GM12801 (cell line): ENCODE results near the gene ECE1.

ENCODE experiments used
- TF ChIP-seq, protein P1 (sequence below): IDR thresholded peaks from one replicate; pipeline ENCODE4 v1.5.1; 2011; ENCODE audit warnings: control low read depth; ENCODE audit not compliant: insufficient read length; ENCODE audit errors: extremely low read depth

Gene ECE1

DNA sequence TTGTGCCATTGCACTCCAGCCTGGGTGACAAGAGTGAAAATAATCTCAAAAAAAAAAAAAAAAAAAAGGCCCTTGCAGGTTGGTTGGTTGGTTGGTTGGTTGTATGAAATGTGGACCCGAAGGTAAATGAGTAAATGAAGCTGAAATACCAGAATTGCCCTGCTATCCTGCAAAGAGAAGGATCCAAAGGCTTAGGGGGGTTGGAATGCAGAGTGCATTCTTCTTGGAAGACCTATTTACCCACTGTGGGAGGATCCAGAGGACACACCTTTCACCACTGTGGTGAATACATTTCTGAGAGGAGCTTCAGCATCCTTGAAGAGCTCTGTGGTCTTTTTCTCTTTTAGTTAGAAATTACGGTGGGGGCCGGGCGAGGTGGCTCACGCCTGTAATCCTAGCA lies 84.8 kb downstream of the ECE1 start:
- TF ChIP-seq, protein P1, sequence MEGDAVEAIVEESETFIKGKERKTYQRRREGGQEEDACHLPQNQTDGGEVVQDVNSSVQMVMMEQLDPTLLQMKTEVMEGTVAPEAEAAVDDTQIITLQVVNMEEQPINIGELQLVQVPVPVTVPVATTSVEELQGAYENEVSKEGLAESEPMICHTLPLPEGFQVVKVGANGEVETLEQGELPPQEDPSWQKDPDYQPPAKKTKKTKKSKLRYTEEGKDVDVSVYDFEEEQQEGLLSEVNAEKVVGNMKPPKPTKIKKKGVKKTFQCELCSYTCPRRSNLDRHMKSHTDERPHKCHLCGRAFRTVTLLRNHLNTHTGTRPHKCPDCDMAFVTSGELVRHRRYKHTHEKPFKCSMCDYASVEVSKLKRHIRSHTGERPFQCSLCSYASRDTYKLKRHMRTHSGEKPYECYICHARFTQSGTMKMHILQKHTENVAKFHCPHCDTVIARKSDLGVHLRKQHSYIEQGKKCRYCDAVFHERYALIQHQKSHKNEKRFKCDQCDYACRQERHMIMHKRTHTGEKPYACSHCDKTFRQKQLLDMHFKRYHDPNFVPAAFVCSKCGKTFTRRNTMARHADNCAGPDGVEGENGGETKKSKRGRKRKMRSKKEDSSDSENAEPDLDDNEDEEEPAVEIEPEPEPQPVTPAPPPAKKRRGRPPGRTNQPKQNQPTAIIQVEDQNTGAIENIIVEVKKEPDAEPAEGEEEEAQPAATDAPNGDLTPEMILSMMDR = no peak

DNA sequence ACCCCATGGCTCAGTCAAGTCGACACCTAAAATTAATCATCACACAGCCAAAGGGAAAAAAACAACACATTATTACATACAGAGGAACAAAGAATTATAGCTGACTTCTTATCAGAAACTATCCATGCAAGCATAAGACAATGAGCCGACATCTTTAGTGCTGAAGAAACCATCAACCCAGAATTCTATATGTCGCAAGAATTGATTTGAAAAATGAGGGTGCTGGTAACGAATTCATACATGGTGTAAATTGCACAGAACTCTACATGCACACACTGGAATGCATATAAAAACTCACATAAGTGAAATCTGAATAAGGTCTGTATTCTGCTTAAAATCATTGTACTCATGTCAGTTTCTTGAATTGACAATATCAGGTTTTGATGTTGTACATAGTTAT lies 88.6 kb downstream of the ECE1 start:
- TF ChIP-seq, protein P1 = no peak

DNA sequence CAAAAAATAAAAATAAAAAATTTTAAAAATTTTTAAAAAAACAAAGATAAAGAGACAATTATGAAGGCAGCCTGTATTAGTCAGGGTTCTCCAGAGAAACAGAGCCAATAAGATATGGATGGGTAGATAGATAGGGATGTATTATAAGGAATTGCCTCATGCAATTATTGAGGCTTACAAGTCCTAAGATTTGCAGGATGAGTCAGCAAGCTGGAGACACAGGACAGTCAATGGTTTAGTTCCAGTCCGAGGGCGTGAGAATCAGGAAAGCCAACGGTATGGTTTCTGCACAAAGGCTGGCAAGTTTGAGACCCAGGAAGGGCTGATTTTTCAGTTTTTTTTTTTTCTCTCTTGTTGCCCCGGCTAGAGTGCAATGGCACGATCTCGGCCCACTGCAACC lies 89.5 kb downstream of the ECE1 start:
- TF ChIP-seq, protein P1 = no peak

DNA sequence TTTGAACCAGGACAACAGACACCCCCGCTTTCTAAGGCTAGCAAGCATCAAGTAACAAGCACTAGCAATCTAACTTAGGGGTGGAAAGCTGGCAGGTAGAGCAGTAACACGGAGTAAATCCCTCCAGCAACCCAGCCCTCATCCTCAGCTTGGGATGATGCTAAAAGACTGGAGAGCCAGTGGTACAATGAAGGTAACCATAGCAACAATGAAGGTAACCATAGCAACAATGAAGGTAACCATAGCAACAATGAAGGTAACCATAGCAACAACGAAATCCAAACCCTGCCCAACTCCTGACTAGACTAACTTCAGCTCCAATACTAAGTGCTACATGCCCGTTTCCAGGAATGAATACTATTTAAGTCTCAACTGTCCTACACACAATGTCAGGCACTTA lies 91.3 kb downstream of the ECE1 start:
- TF ChIP-seq, protein P1 = no peak

DNA sequence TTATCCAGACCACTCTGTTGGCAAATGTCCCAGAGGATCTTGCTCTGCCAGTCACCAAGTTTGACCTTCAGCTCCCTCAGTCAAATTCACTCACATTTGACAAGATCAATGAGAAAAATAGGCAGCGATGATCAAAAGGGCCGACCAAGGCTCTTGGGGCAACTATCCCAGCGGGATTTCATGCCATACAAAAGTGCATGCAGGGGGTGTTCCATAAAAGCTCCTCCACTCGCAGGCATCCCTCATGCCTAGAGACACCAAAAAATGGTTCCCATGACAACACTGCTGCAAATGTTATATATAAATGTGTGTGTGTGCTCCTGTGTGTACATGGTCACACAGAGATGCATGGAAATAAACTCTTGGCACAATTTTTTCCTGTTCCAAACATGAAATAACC lies 97.4 kb downstream of the ECE1 start:
- TF ChIP-seq, protein P1 = no peak

DNA sequence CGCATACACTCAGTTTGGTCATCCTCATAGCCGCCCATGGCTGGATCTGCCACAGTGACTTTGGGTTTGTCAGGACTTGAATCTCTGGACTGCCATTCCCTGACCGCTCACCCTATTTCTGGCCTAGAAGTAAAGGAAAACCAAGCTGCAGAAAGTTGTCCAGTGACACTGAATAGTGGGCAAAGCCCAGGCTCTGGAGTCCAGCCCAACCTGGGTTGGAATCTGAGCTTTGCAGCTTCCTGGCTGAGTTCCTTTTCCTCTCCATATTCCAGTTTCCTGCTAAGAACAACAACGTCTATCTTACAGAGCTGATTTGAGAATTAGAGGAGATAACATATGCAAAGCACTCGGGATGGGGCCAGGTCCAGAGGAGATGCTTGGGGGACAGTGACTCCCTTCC lies 98.0 kb downstream of the ECE1 start:
- TF ChIP-seq, protein P1 = no peak

DNA sequence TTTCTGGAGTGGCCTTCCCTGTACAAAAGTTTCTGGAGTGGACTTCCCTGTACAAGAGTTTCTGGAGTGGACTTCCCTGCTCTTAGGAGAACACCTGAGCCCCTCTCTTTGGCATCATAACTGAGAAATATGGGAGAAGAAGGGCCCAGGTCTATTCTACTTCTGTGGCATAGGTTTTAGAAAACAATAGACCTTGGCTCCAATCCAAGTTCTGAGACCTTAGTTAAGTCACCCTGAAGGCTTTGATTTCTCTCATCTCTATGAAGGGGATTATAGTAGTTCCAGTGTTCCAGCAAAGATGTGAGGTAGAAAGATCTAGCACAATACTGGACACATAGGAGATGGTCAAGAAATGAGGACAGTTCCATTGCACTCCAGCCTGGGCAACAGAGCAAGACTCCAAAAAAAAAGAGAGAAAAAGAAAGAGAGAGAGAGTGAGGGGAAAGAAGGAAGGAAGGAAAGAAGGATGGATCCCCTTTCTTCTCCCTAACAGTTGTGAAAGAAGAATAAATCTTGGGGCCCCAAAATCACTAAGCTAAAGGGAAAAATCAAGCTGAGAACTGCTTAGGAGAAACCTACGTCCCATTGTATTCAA lies 100.3 kb downstream of the ECE1 start:
- TF ChIP-seq, protein P1 = no peak

DNA sequence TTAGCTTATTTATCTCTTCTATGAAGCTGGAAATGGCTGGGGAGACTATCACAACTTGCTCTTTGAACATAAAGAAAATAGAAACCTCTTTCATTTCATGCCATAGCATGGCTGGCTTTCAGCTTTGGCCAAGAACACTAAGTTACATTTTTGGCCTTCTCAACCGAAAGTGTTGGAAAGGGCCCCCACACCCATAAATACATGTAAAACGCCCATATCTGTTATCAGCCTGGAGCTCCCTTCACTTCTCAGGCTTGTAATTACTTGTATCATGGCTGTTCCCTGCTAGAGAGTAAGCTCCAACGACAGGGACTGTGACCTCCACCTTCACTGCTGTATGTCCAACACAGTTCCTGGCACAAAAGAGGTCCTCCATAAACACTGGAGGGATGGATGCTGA lies 100.8 kb downstream of the ECE1 start:
- TF ChIP-seq, protein P1 = no peak
